A549 (cell line): ENCODE results near the gene CACNA1F. TPM values are rescaled to one million over a fixed set of nuclear protein-coding genes. Genes with fewer than 3 reads are reported as not detected.
A peak's percentile ranks its signal among the peaks of the same experiment; 100 is the strongest.

ENCODE experiments used
- ATAC-seq, 2 experiments: fragments of 200-7000 bp in 1 of 2; fragments of >200 bp in 1 of 2; cut with Nextera tagmentation in 1 of 2; cut with Tn5 transposase in 1 of 2; 3 replicates each; pipeline versions ENCODE4 v1.8.0 to v1.9.1; 2018 to 2020; ENCODE audit warnings: mild to moderate bottlenecking in 1 of 2, moderate library complexity in 1 of 2
- CTCF ChIA-PET: fragments of 300-600 bp; sonication (Branson Sonifier 250); formaldehyde crosslinking; extraction: SDS; loops from one replicate; lab custom pipeline; 2021; ENCODE audit warnings: antibody characterized with exemption, inconsistent platforms; lab: Yijun Ruan, JAX
- POLR2A ChIA-PET: fragments of 350-600 bp; formaldehyde crosslinking; extraction: SDS; loops from one replicate; lab custom pipeline; 2021; ENCODE audit warnings: antibody characterized with exemption, inconsistent platforms; lab: Yijun Ruan, JAX
- DNase-seq, 2 experiments: peaks; one replicate each; pipeline versions ENCODE4 v3.0.0 to v3.0.0-alpha.2; 2011 to 2016; ENCODE audit warnings: low read depth in 1 of 2, low spot score in 1 of 2
- FAIRE-seq: peaks from 2 replicates; lab custom pipeline; 2011; peaks lifted over from hg19 to GRCh38; lab: Jason Lieb, UNC
- H3K27ac ChIP-seq, 2 experiments: fragments of >200 bp; sonication (Bioruptor Twin); formaldehyde crosslinking; 3 replicates each; pipeline ENCODE4 v1.5.1; 2016 to 2017
- H3K4me1 ChIP-seq: fragments of >200 bp; sonication (Bioruptor Twin); formaldehyde crosslinking; 3 replicates; pipeline ENCODE4 v1.6.1; 2016
- H3K4me2 ChIP-seq: fragments of >200 bp; sonication (Bioruptor Twin); formaldehyde crosslinking; 3 replicates; pipeline ENCODE4 v1.6.1; 2016
- H3K4me3 ChIP-seq: fragments of >200 bp; sonication (Bioruptor Twin); formaldehyde crosslinking; 3 replicates; pipeline ENCODE4 v1.5.1; 2016
- H3K9me3 ChIP-seq: fragments of >200 bp; sonication (Bioruptor Twin); formaldehyde crosslinking; 3 replicates; pipeline ENCODE4 v1.6.1; 2016
- BCL3 ChIP-seq: fragments of >200 bp; sonication (Bioruptor Twin); formaldehyde crosslinking; IDR thresholded peaks from 3 replicates; pipeline ENCODE4 v1.6.1; 2016
- CHD2 ChIP-seq: fragments of 150-350 bp; IDR thresholded peaks from 2 replicates; pipeline ENCODE4 v1.6.1; 2014; ENCODE audit warnings: low read length; ENCODE audit not compliant: partially characterized antibody
- CTCF ChIP-seq: fragments of >200 bp; sonication (Bioruptor Twin); formaldehyde crosslinking; IDR thresholded peaks from 3 replicates; pipeline ENCODE4 v1.5.1; 2016
- E2F6 ChIP-seq: IDR thresholded peaks from 2 replicates; pipeline ENCODE4 v1.6.1; 2012; ENCODE audit warnings: low read depth, borderline replicate concordance
- EHF ChIP-seq: fragments of 250-450 bp; sonication (Bioruptor Pico); IDR thresholded peaks from 2 replicates; pipeline ENCODE4 v1.5.0; 2020; ENCODE audit warnings: mild to moderate bottlenecking
- ELK1 ChIP-seq: fragments of 150-350 bp; IDR thresholded peaks from 2 replicates; pipeline ENCODE4 v1.6.1; 2014; ENCODE audit warnings: low read depth, mild to moderate bottlenecking, low read length
- EP300 ChIP-seq, 2 experiments: fragments of >200 bp; sonication (Bioruptor Twin); formaldehyde crosslinking; IDR thresholded peaks; 2 replicates in 1 of 2; 3 replicates in 1 of 2; pipeline ENCODE4 v1.6.1; 2016 to 2017
- ESRRA ChIP-seq: fragments of 150-350 bp; IDR thresholded peaks from 2 replicates; pipeline ENCODE4 v1.6.1; 2014; ENCODE audit warnings: mild to moderate bottlenecking, low read length, borderline replicate concordance
- HDAC2 ChIP-seq: fragments of 200-600 bp; sonication (generic); IDR thresholded peaks from 2 replicates; pipeline ENCODE4 v1.6.1; 2016
- HES2 ChIP-seq: fragments of >200 bp; sonication (Bioruptor Twin); formaldehyde crosslinking; IDR thresholded peaks from 2 replicates; pipeline ENCODE4 v1.6.1; 2016
- HOXB13 ChIP-seq: fragments of 250-450 bp; sonication (Bioruptor Pico); IDR thresholded peaks from 2 replicates; pipeline ENCODE4 v1.5.0; 2020; ENCODE audit warnings: low read depth, mild to moderate bottlenecking, moderate library complexity
- HOXB5 ChIP-seq: fragments of 250-450 bp; sonication (Bioruptor Pico); IDR thresholded peaks from 2 replicates; pipeline ENCODE4 v1.5.0; 2020; ENCODE audit warnings: mild to moderate bottlenecking, moderate library complexity
- JUN ChIP-seq, 2 experiments: fragments of >200 bp; sonication (Bioruptor Twin); formaldehyde crosslinking; IDR thresholded peaks; 2 replicates in 1 of 2; 3 replicates in 1 of 2; pipeline ENCODE4 v1.6.1; 2016 to 2017
- JUNB ChIP-seq: fragments of >200 bp; sonication (Bioruptor Twin); formaldehyde crosslinking; IDR thresholded peaks from 2 replicates; pipeline ENCODE4 v1.6.1; 2016
- KDM5A ChIP-seq: fragments of 200-600 bp; sonication (generic); IDR thresholded peaks from 2 replicates; pipeline ENCODE4 v1.6.1; 2016; ENCODE audit warnings: antibody characterized with exemption, mild to moderate bottlenecking
- MAFK ChIP-seq: fragments of 450-650 bp; IDR thresholded peaks from 2 replicates; pipeline ENCODE4 v1.6.1; 2014; ENCODE audit not compliant: partially characterized antibody
- MAX ChIP-seq: IDR thresholded peaks from 2 replicates; pipeline ENCODE4 v1.6.1; 2012
- MYC ChIP-seq: IDR thresholded peaks from 2 replicates; pipeline ENCODE4 v1.6.1; 2012; ENCODE audit warnings: mild to moderate bottlenecking, inconsistent platforms, low read length, improper control_type of control experiment, borderline replicate concordance
- NFE2L2 ChIP-seq: fragments of 150-350 bp; conservative IDR thresholded peaks from 2 replicates; pipeline ENCODE4 v1.6.1; 2014; ENCODE audit warnings: low read length
- NPAS2 ChIP-seq: fragments of 250-450 bp; sonication (Bioruptor Pico); IDR thresholded peaks from 2 replicates; pipeline ENCODE4 v1.8.0; 2022; ENCODE audit warnings: mild to moderate bottlenecking, moderate library complexity, borderline replicate concordance
- NR3C1 ChIP-seq: fragments of >200 bp; sonication (Bioruptor Twin); formaldehyde crosslinking; IDR thresholded peaks from 3 replicates; pipeline ENCODE4 v1.6.1; 2017
- PHF8 ChIP-seq: fragments of 200-600 bp; sonication (generic); IDR thresholded peaks from 2 replicates; pipeline ENCODE4 v1.6.1; 2016; ENCODE audit warnings: low read depth, mild to moderate bottlenecking, antibody characterized with exemption, moderate library complexity, borderline replicate concordance
- RARB ChIP-seq: fragments of 250-450 bp; sonication (Bioruptor Pico); IDR thresholded peaks from 2 replicates; pipeline ENCODE4 v1.8.0; 2021; ENCODE audit warnings: mild to moderate bottlenecking, moderate library complexity
- REST ChIP-seq: fragments of 200-600 bp; sonication (generic); IDR thresholded peaks from 2 replicates; pipeline ENCODE4 v1.6.1; 2016; ENCODE audit warnings: antibody characterized with exemption, mild to moderate bottlenecking, moderate library complexity
- RNF2 ChIP-seq: fragments of 200-600 bp; sonication (generic); IDR thresholded peaks from 2 replicates; pipeline ENCODE4 v1.6.1; 2016; ENCODE audit warnings: low read depth, mild to moderate bottlenecking, antibody characterized with exemption, moderate library complexity, borderline replicate concordance
- SMC3 ChIP-seq: fragments of >200 bp; sonication (Bioruptor Twin); formaldehyde crosslinking; IDR thresholded peaks from 3 replicates; pipeline ENCODE4 v1.6.1; 2018; ENCODE audit warnings: inconsistent platforms
- TFCP2L1 ChIP-seq: fragments of 250-450 bp; sonication (Bioruptor Pico); IDR thresholded peaks from 2 replicates; pipeline ENCODE4 v1.5.0; 2021; ENCODE audit warnings: mild to moderate bottlenecking
- TP53 ChIP-seq: fragments of 250-450 bp; sonication (Bioruptor Pico); IDR thresholded peaks from 2 replicates; pipeline ENCODE4 v1.5.0; 2021; ENCODE audit warnings: mild to moderate bottlenecking, moderate library complexity
- USF2 ChIP-seq: fragments of 450-650 bp; IDR thresholded peaks from 2 replicates; pipeline ENCODE4 v1.6.1; 2014; ENCODE audit warnings: antibody characterized with exemption
- ZNF302 ChIP-seq: fragments of 250-450 bp; sonication (Bioruptor Pico); IDR thresholded peaks from 2 replicates; pipeline ENCODE4 v1.9.0; 2021; ENCODE audit warnings: inconsistent platforms, mild to moderate bottlenecking, moderate library complexity
- WGBS: methylation state at CpG from one replicate; pipeline ENCODE4 v1.1.6; 2017; ENCODE audit errors: missing lambda C conversion rate; 5-methylcytosine and 5-hydroxymethylcytosine counted together
- polyA plus RNA-seq, 4 experiments: library from polyadenylated mRNA; depleted of rRNA in 3 of 4; stranded (reverse); fragments of >200 nt; fragmentation: RNase III in 1 of 4; extraction: RNeasy Plus Mini Kit Qiagen cat#74134 plus additional on column Dnase treatment in 1 of 4; gene quantifications; 2 replicates in 3 of 4; 3 replicates in 1 of 4; pipeline ENCODE4 v1.2.3, GENCODE V29; 2011 to 2017

Gene CACNA1F
- polyA plus RNA-seq, 2 of the 4 experiments (the other 2 are of a cell fraction): not detected

GRCh38 chrX:49186125-49187027, 46.8 kb downstream of the CACNA1F start, which contains the start of gene PRICKLE3:
Gene PRICKLE3 (minus strand): TSS chrX:49186373. CDS start chrX:49186297, 76 bp downstream.
- peaks cover 31% of the 10 kb centered on the region for H3K4me1 ChIP-seq
- ChIA-PET POLR2A (no interaction called here), CTCF (interaction anchor here (0.6 to 1.4 kb wide), 4 partner anchors 14 to 345 kb away, joined by 3 to 5 read pairs (median 4); partner anchors contain the start of gene GPKOW)
- H3K27ac ChIP-seq: peak within 1 kb of the TSS; percentile 84 to 100
- peak within 1 kb of the TSS; percentile 99 for H3K4me2 ChIP-seq
- ATAC-seq (peak; percentile 27 to 46), DNase-seq (peak; percentile 60 to 84), FAIRE-seq (peak; percentile 7)
- H3K9me3 ChIP-seq: no peaks in the 10 kb centered on the region
- 53% methylated on average over 15 of the region's 62 CpGs for whole genome bisulfite sequencing
- peak within 1 kb of the TSS; percentile 63 for H3K4me3 ChIP-seq
- TF ChIP-seq ZNF302 (CRISPR knock-in tag) (no peak), E2F6 (no peak), ELK1 (no peak), ESRRA (no peak), EP300 (IDR thresholded peaks at IDR 0.05) (no peak), SMC3 (peak; percentile 32; the same call in 2 of the 3 replicates), USF2 (peak; percentile 49), HOXB5 (CRISPR knock-in tag) (no peak), HOXB13 (CRISPR knock-in tag) (no peak), RARB (CRISPR knock-in tag) (no peak), CTCF (peak; percentile 51), NR3C1 (no peak), EHF (no peak), MAX (peak; percentile 94), PHF8 (peak; percentile 25; the same call in 1 of the 2 replicates), MYC (peak; percentile 86; the same call in 1 of the 2 replicates), BCL3 (no peak), JUNB (no peak), CHD2 (no peak), KDM5A (no peak), NFE2L2 (no peak), NPAS2 (CRISPR knock-in tag) (no peak), TFCP2L1 (CRISPR knock-in tag) (no peak), HES2 (no peak), MAFK (no peak), JUN (IDR thresholded peaks at IDR 0.05) (peak in 1 of 2 experiments; percentile 44; a peak in 2 of 5 replicates), RNF2 (no peak), TP53 (CRISPR knock-in tag) (no peak), HDAC2 (no peak), REST (no peak)
